Measurements from ENCODE around the gene GDPD1.

DNA sequence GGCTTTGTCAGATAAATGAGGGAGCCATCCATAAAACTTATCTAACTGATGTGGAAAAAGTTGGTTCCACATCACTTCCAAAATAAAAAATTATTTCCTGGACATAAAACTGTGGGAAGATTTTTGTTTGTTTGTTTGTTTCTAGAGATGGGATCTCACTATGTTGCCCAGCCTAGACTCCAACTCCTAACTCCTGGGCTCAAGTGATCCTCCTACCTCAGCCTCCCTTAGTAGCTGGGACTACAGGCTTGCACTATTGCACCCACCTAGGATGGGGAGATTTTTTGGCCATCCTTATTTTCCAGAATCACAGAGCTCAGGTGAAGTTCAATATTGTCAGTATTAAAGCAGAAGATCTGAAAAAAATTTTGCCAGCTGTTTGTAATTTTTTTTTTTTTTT is 34.3 kb upstream of the GDPD1 start:
- TF ChIP-seq, protein P1, sequence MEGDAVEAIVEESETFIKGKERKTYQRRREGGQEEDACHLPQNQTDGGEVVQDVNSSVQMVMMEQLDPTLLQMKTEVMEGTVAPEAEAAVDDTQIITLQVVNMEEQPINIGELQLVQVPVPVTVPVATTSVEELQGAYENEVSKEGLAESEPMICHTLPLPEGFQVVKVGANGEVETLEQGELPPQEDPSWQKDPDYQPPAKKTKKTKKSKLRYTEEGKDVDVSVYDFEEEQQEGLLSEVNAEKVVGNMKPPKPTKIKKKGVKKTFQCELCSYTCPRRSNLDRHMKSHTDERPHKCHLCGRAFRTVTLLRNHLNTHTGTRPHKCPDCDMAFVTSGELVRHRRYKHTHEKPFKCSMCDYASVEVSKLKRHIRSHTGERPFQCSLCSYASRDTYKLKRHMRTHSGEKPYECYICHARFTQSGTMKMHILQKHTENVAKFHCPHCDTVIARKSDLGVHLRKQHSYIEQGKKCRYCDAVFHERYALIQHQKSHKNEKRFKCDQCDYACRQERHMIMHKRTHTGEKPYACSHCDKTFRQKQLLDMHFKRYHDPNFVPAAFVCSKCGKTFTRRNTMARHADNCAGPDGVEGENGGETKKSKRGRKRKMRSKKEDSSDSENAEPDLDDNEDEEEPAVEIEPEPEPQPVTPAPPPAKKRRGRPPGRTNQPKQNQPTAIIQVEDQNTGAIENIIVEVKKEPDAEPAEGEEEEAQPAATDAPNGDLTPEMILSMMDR (IDR thresholded peaks at IDR 0.05) = no peak
- TF ChIP-seq JUN (IDR thresholded peaks at IDR 0.05) = no peak
- TF ChIP-seq CHD2 (IDR thresholded peaks at IDR 0.05; ENCODE audit: low read length, partially characterized antibody) = no peak
- TF ChIP-seq, protein P2, sequence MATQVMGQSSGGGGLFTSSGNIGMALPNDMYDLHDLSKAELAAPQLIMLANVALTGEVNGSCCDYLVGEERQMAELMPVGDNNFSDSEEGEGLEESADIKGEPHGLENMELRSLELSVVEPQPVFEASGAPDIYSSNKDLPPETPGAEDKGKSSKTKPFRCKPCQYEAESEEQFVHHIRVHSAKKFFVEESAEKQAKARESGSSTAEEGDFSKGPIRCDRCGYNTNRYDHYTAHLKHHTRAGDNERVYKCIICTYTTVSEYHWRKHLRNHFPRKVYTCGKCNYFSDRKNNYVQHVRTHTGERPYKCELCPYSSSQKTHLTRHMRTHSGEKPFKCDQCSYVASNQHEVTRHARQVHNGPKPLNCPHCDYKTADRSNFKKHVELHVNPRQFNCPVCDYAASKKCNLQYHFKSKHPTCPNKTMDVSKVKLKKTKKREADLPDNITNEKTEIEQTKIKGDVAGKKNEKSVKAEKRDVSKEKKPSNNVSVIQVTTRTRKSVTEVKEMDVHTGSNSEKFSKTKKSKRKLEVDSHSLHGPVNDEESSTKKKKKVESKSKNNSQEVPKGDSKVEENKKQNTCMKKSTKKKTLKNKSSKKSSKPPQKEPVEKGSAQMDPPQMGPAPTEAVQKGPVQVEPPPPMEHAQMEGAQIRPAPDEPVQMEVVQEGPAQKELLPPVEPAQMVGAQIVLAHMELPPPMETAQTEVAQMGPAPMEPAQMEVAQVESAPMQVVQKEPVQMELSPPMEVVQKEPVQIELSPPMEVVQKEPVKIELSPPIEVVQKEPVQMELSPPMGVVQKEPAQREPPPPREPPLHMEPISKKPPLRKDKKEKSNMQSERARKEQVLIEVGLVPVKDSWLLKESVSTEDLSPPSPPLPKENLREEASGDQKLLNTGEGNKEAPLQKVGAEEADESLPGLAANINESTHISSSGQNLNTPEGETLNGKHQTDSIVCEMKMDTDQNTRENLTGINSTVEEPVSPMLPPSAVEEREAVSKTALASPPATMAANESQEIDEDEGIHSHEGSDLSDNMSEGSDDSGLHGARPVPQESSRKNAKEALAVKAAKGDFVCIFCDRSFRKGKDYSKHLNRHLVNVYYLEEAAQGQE (IDR thresholded peaks at IDR 0.05) = no peak

All from A549 (cell line).